IMR-90 (cell line): ENCODE measurements around the gene COL6A3. TPM values are rescaled to one million over a fixed set of nuclear protein-coding genes. Genes with fewer than 3 reads are reported as not detected.

ENCODE experiments used
- ATAC-seq: fragments of 200-7000 bp; cut with Tn5 transposase; 2 replicates; pipeline ENCODE4 v1.9.1; 2020; ENCODE audit warnings: low read depth, mild to moderate bottlenecking, moderate library complexity
- BruUV-seq: library from RNA; stranded (reverse); fragments of 400-500 nt; replicated peaks from 2 replicates; lab custom pipeline; 2021; lab: Mats Ljungman, UMichigan
- CTCF ChIA-PET: fragments of 300-600 bp; formaldehyde crosslinking; extraction: SDS; loops from one replicate; lab custom pipeline; 2021; ENCODE audit warnings: antibody characterized with exemption; lab: Yijun Ruan, JAX
- POLR2A ChIA-PET: fragments of 300-600 bp; sonication (Branson Sonifier 250); formaldehyde crosslinking; loops from one replicate; lab custom pipeline; 2022; ENCODE audit warnings: antibody characterized with exemption; ENCODE audit not compliant: unreplicated experiment; lab: Charles Lee
- DNase-seq: peaks from one replicate; pipeline ENCODE4 v3.0.0; 2013
- H2AFZ ChIP-seq: replicated peaks from 2 replicates; pipeline ENCODE3; 2013; ENCODE audit warnings: low read length, mild to moderate bottlenecking; ENCODE audit not compliant: poor library complexity
- H2AK5ac ChIP-seq: 2 replicates; pipeline ENCODE4 v1.6.1; 2013; ENCODE audit warnings: low read depth, low read length, inconsistent platforms
- H2AK9ac ChIP-seq: replicated peaks from 2 replicates; pipeline ENCODE3; 2013; ENCODE audit warnings: mild to moderate bottlenecking, low read depth, low read length, moderate library complexity; ENCODE audit not compliant: poor library complexity
- H2BK120ac ChIP-seq: 2 replicates; pipeline ENCODE4 v1.6.1; 2013; ENCODE audit warnings: low read depth, low read length, inconsistent platforms
- H2BK15ac ChIP-seq: 3 replicates; pipeline ENCODE4 v1.6.1; 2013; ENCODE audit warnings: low read depth, low read length, inconsistent platforms
- H2BK20ac ChIP-seq: 2 replicates; pipeline ENCODE4 v1.6.1; 2013; ENCODE audit warnings: low read depth, mild to moderate bottlenecking, inconsistent platforms, low read length, moderate library complexity
- H2BK5ac ChIP-seq: 2 replicates; pipeline ENCODE4 v1.6.1; 2013; ENCODE audit warnings: mild to moderate bottlenecking, low read depth, low read length, inconsistent platforms; ENCODE audit not compliant: poor library complexity, severe bottlenecking
- H3K14ac ChIP-seq: replicated peaks from 2 replicates; pipeline ENCODE4 v1.6.1; 2013; ENCODE audit warnings: low read depth, low read length, inconsistent platforms
- H3K18ac ChIP-seq: 2 replicates; pipeline ENCODE4 v1.6.1; 2013; ENCODE audit warnings: low read depth, low read length, control low read depth
- H3K23ac ChIP-seq: 2 replicates; pipeline ENCODE4 v1.6.1; 2013; ENCODE audit warnings: low read depth, low read length, inconsistent platforms
- H3K27ac ChIP-seq: 2 replicates; pipeline ENCODE4 v1.5.1; 2013; ENCODE audit warnings: mild to moderate bottlenecking, control low read depth, low read length; ENCODE audit not compliant: insufficient read depth
- H3K27me3 ChIP-seq: 2 replicates; pipeline ENCODE4 v1.6.1; 2013; ENCODE audit warnings: low read length; ENCODE audit not compliant: control insufficient read depth, insufficient read depth
- H3K36me3 ChIP-seq: 2 replicates; pipeline ENCODE4 v1.6.1; 2013; ENCODE audit warnings: low read length, mixed read lengths; ENCODE audit not compliant: control insufficient read depth, insufficient read depth
- H3K4ac ChIP-seq: 2 replicates; pipeline ENCODE4 v1.6.1; 2013; ENCODE audit warnings: low read depth, low read length, inconsistent platforms
- H3K4me1 ChIP-seq: 2 replicates; pipeline ENCODE4 v1.6.1; 2013; ENCODE audit warnings: low read length, mixed read lengths; ENCODE audit not compliant: control insufficient read depth, insufficient read depth
- H3K4me2 ChIP-seq: 2 replicates; pipeline ENCODE4 v1.6.1; 2013; ENCODE audit warnings: low read depth, mild to moderate bottlenecking, control low read depth, low read length, moderate library complexity
- H3K4me3 ChIP-seq: 2 replicates; pipeline ENCODE4 v1.5.1; 2013; ENCODE audit warnings: low read depth, mild to moderate bottlenecking, control low read depth, low read length, moderate library complexity; ENCODE audit not compliant: insufficient read depth
- H3K56ac ChIP-seq: 2 replicates; pipeline ENCODE4 v1.6.1; 2013; ENCODE audit warnings: low read length, inconsistent platforms; ENCODE audit not compliant: insufficient read depth; ENCODE audit errors: extremely low read depth
- H3K79me1 ChIP-seq, 2 experiments: 2 replicates each; pipeline ENCODE4 v1.6.1; 2013; ENCODE audit warnings: low read length in 2 of 2, inconsistent platforms in 1 of 2, low read depth in 1 of 2
- H3K9ac ChIP-seq: 2 replicates; pipeline ENCODE4 v1.6.1; 2013; ENCODE audit warnings: low read depth, low read length, control low read depth
- H3K9me1 ChIP-seq: 2 replicates; pipeline ENCODE4 v1.6.1; 2013; ENCODE audit warnings: low read length, inconsistent platforms; ENCODE audit not compliant: insufficient read depth
- H3K9me3 ChIP-seq: 2 replicates; pipeline ENCODE4 v1.6.1; 2013; ENCODE audit warnings: low read length; ENCODE audit not compliant: control insufficient read depth, insufficient read depth
- H4K20me1 ChIP-seq: 2 replicates; pipeline ENCODE4 v1.6.1; 2013; ENCODE audit warnings: low read length, inconsistent platforms; ENCODE audit not compliant: insufficient read depth
- H4K5ac ChIP-seq: 2 replicates; pipeline ENCODE4 v1.6.1; 2013; ENCODE audit warnings: mild to moderate bottlenecking, low read depth, low read length, control low read depth
- H4K8ac ChIP-seq, 2 experiments: 2 replicates each; pipeline ENCODE4 v1.6.1; 2013; ENCODE audit warnings: low read depth in 2 of 2, low read length in 2 of 2, control low read depth in 1 of 2, inconsistent platforms in 1 of 2
- H4K91ac ChIP-seq: 2 replicates; pipeline ENCODE4 v1.6.1; 2013; ENCODE audit warnings: low read depth, low read length, inconsistent platforms; ENCODE audit not compliant: insufficient read depth
- CEBPB ChIP-seq: IDR thresholded peaks from 2 replicates; pipeline ENCODE4 v1.6.1; 2012; ENCODE audit warnings: low read depth, low read length, improper control_type of control experiment
- FOS ChIP-seq: fragments of 150-350 bp; IDR thresholded peaks from 2 replicates; pipeline ENCODE4 v1.6.1; 2016; ENCODE audit warnings: low read depth, low read length
- WGBS, 2 experiments: methylation state at CpG; one replicate each; pipeline versions ENCODE4 v1.1.5 to v1.1.7; 2013; ENCODE audit warnings: missing lambda C conversion rate in 2 of 2; ENCODE audit not compliant: insufficient read length in 1 of 2; ENCODE audit errors: extremely low coverage in 2 of 2; 5-methylcytosine and 5-hydroxymethylcytosine counted together
- dilution Hi-C: fragments of 300-500 bp; cut with HindIII; formaldehyde crosslinking; loops from one replicate; pipeline ENCODE4 v1.14.3; 2018; ENCODE audit warnings: low sequenced_read_pairs; ENCODE audit not compliant: unreplicated experiment
- in situ Hi-C: fragments of 300-500 bp; cut with MboI; formaldehyde crosslinking; loops from 3 replicates; pipeline ENCODE4 v1.14.3; 2019; ENCODE audit warnings: low sequenced_read_pairs, inconsistent platforms, mixed read lengths
- intact Hi-C: fragments of 100-400 bp; cut with micrococcal nuclease; formaldehyde crosslinking; loops from 2 replicates; pipeline ENCODE4 v1.10.0; 2022
- polyA plus RNA-seq, 3 experiments: library from polyadenylated mRNA; depleted of rRNA; stranded (reverse); fragments of >200 nt; gene quantifications; 2 replicates each; pipeline ENCODE4 v1.2.3, GENCODE V29; 2012; ENCODE audit warnings: low replicate concordance in 1 of 3
- total RNA-seq: library from RNA; depleted of rRNA; stranded (reverse); fragments of >200 nt; gene quantifications from 2 replicates; pipeline ENCODE4 v1.2.3, GENCODE V29; 2012

Gene COL6A3
- total and polyA plus RNA-seq, 2 of the 4 experiments (the other 2 are of a cell fraction) = 964 to 1,855 TPM

DNA sequence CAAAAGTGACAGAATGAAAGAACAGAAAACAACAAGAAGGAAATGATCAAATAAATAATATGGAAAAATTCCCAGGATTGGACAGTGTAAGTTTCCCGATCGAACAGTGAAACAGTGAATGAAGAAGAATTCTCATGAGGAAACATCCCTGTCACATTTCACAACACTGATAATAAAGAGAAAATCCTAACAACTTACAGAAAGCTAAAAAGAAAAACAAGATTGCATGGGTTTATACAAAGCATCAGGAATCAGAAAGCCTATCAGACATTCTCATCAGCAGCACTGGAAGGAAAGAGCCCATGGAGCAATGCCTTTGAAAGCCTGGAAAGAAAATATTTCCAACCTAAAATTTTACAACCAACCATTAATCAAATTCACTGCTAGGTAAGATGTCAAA lies 9.9 kb upstream of the COL6A3 start:
- BruUV-seq = no TSS peak
- Histone ChIP-seq H4K20me1 (no peaks in the 10 kb centered on the region), H3K4ac (peak overlapping the region; percentile 85; the same call in 1 of the 2 replicates), H2BK15ac (0 out of 3 replicates have a peak overlapping the region, but pooled peaks have one; percentile 67), H2BK120ac (peak overlapping the region; percentile 85), H2AK5ac (no peak overlapping the region), H2BK20ac (peak overlapping the region; percentile 90), H3K36me3 (no peaks in the 10 kb centered on the region), H3K4me3 (no peak overlapping the region), H2AK9ac (no peak overlapping the region), H3K9me1 (peaks cover 12% of the 10 kb centered on the region; the same call in 1 of the 2 replicates), H3K4me2 (no peak overlapping the region), H3K56ac (no peak overlapping the region), H3K23ac (no peak overlapping the region; the same call in 1 of the 2 replicates), H4K91ac (no peak overlapping the region), H3K27ac (no peak overlapping the region), H3K14ac (peak overlapping the region; percentile 93; the same call in 1 of the 2 replicates), H2AFZ (no peak overlapping the region), H3K18ac (peak overlapping the region; percentile 39; the same call in 1 of the 2 replicates), H2BK5ac (peak overlapping the region; percentile 46), H3K4me1 (peaks cover 13% of the 10 kb centered on the region), H3K79me1 (peaks cover 5 to 37% of the 10 kb centered on the region in 2 experiments; a peak in 3 of 4 replicates), H4K5ac (peak overlapping the region; percentile 92; the same call in 1 of the 2 replicates), H3K9me3 (no peaks in the 10 kb centered on the region), H3K9ac (no peak overlapping the region; the same call in 1 of the 2 replicates), H4K8ac (peak overlapping the region; percentile 6 to 73; a peak in 2 of 4 replicates), H3K27me3 (no peaks in the 10 kb centered on the region)
- TF ChIP-seq FOS = no peak
- peak; percentile 60; the same call in 1 of the 2 replicates for TF ChIP-seq CEBPB
- in situ Hi-C loops = loop anchor here (5.0 kb wide), 1 partner anchor 48 kb away; no protein-coding TSS in a partner anchor
- ChIA-PET CTCF (interaction anchor here (0.6 to 1.0 kb wide), 2 partner anchors 45 to 63 kb away, joined by 3 to 7 read pairs; partner anchors contain the start of gene MLPH), POLR2A (no interaction called here)
- intact Hi-C loops = loop anchor here (2.0 kb wide), 1 partner anchor 27 kb away; no protein-coding TSS in a partner anchor
- ATAC-seq (no peak), DNase-seq (no peak)
- WGBS, 2 experiments = no CpG with 5 or more reads among the region's 2 CpGs
- dilution Hi-C loops = no loop called here
